HUDEP-2 (cell line): ENCODE data around the gene CDSN.
"Not testable (repeated sequence)": the region's sequence is repeated elsewhere in the genome, so short reads cannot be mapped to it uniquely, and the experiment has no call there.

ENCODE experiments used
- DNase-seq, 76 experiments: peaks; one replicate each; lab custom pipeline; 2025; ENCODE audit not compliant: unreplicated experiment in 76 of 76; lab: John Stamatoyannopoulos, UW

The CDSN gene

GRCh38 chr6:31091680-31092079 lies 28.6 kb downstream of the CDSN start:
- DNase-seq: no peak

DNA sequence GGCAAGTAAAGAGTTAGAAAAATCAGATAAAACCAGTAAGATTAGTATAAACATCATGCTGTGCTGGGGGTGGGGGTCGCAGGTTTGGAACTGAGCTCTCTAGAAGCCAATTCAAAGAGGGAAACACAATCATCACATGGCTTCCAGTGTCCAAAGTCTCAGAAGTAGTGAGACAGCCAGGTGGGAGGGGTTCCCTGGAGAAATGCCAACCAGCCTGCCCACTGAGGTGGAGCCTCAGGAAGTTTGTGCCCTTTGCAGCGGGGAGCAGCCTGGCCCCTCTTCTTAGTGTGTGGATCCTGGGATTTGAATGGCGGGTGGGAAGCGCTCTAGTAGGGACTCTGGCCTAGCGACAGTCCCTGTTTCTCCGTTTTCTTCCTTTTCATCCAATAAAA lies 29.3 kb downstream of the CDSN start:
- no peak for DNase-seq

DNA sequence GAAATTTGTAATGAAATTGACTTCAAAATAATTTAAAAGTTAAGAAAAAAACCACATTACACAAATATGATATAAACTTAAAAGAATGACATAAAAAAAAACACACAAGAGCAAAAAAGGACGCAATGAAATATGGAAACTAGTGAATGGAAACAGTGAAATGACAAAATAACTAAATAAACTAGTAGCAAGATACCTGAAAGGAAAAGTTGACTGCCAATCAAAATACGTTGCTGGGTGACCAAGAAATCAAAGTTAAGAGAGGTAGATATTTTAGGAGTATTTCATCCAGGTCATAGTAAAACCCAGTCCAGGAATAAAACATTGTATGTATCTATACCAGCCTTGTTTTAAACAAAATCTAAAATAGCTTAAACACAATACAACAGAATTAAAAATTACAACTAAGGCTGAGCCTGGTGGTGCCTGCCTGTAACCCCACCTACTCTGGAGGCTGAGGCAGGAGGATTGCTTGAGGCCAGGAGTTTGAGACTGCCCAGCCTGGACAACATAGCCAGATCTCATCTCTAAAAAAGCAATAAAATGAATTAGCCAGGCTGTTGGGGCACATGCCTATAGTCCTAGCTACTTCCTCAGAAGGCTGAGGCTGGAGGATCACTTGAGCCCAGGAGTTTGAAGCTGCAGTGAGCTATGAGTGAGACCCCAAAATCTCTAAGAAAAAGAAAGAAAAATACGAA lies 29.8 kb downstream of the CDSN start:
- DNase-seq: no peak

DNA sequence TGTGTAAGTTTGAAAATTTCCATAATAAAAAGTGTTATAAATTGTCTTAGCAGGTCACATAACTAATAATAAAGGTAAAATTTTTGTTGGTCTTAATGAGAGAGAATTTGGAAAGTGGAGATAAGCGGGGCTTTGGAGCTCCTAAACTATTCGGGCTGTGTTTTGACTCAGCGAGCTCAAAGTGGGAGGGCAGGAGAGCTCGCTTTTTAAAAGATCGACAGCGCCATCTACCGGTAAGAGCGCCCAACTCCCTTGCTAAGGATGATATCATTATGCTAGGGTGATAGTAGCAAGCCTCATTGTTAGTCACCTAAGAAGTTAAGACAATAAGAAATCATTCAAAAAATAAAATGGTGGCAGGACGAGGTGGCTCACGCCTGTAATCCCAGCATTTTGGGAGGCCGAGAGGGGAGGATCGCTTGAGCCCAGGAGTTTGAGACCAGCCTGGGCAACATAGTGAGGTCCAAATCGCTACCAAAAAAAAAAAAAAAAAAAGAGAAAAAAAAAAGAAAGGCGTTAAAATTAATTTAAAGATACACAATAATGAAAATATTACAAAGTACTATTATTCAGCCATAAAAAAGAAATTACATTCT lies 32.7 kb downstream of the CDSN start:
- DNase-seq: peak in 70 of 76 experiments; percentile 15 to 91 (median 69)

- no peak for DNase-seq
Measured at GRCh38 chr6:31086788-31087440, 33.3 kb downstream of the CDSN start.

DNA sequence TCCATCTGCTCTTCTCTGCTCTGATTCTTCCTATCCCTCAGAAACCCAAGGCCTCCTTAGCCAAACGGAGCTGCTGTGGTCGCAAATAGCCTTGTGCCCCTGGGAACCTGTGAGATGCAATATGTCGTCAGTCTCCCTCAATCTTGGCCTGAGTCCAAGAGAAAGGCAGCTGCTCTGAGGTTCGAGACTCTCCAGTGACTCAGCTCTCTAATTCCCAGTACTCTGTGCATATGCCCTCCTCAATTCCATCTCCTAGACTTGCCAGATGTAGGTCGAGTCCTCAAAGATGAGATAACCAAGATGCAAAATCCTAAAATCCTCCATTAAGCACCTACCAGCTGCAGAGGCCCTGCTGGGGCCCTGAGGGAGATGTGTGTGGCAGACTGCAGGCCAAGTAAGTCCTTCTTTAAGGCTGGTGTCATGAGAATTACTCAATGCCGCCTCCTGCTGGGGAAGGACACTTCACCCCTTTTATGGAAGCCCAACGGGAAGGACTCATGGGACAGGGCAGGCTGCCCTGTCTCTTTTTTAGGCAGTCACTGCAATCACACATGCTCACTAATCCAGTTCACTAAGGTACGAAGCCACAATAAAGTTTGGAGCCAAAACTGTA lies 36.4 kb downstream of the CDSN start:
- DNase-seq: peak in 58 of 76 experiments; percentile 9 to 72 (median 41)

- DNase-seq: no peak
Measured at GRCh38 chr6:31081872-31082271, 38.4 kb downstream of the CDSN start.

DNA sequence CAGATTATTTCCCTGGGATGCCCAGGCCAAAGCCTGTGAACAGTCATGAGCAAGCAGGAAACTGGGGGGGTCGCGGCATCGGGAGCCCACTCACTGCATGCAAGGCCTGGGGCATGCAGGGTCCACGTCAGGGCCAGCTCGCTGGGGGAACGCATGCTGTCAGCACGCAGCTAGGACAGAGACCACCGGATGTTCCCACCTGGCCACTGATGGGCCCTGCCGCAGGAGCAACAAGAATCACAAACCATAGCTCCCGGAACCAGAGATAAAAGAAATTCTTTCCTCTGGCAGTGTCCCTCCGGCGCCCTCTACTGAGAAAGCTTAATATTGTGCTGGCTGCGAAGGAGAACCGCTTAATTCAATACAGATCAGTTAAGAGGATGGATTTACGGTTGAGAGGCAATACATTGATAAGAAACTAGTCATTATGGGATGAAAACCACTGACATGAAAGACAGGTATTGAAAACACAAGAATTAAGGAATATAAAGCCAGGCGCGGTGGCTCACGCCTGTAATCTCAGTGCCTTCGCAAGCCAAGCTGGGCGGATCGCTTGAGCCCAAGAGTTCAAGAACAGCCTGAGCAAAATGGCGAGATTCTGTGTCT lies 40.5 kb downstream of the CDSN start:
- peak in 54 of 76 experiments; percentile 10 to 71 (median 38) for DNase-seq

GRCh38 chr6:31076611-31077010 lies 43.6 kb downstream of the CDSN start:
- DNase-seq: no peak

DNA sequence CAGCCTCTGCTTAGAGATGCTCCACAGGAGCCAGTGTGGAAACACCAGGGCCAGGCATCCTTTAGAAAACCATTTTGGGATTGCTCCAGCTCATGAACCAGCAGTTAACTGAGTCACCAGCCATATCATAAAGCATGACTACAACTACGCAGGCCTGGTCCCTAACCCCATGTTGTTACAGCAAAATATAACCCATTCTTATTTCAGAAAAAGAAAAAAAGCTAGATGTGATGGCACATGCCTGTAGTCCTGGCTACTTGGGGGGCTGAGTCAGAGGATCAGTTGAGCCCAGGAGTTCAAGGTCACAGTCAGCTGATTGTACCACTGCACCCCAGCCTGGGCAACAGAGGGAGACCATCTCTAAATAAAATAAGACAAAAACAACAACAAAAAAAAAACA lies 44.7 kb downstream of the CDSN start:
- DNase-seq: no peak

DNA sequence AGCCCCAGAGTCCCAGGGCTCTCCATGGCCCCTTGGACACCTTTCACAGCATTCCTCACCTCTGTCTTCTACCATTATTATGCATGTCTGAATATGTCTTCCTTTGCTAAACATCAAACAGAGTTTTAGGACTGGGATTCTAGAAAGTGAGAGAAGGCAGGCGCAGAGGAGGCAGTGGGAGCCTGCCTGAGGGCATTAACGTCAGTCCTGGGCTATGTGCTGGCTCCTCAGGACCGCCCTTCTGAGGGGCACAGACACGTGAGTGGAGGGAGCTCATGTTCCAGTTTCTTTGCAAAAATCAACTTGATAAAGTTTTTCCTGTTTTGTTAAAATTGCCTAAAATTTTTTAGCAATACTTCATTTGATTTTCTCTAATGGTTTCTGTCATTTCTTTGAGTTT lies 45.8 kb downstream of the CDSN start:
- DNase-seq: no peak

DNA sequence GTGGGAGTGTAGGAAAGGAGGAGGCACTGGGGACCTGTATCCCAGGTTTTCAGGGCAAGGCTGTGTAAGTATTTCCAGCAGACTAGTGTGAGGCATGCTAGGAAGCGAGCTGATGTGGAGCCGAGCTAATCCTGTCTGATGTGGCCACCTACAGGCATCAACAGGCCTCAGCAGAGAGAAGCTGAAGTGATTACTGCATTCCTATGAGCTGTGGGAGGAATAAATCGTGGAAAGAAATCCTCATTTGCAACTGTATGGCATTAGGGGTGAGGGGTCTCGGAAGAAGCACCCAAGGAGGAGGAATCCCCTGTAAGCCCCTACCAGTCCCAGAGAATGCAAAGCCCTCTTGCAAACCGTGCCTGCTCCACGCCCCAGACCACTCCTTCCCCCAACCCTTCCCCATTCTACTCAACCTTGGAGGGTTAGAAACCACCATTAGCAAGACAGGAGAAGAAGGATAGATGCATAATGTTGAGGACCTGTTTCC lies 49.5 kb downstream of the CDSN start:
- DNase-seq: no peak

- peak in 69 of 76 experiments; percentile 10 to 83 (median 58) for DNase-seq
Measured at GRCh38 chr6:31068669-31069340, 51.4 kb downstream of the CDSN start.

DNA sequence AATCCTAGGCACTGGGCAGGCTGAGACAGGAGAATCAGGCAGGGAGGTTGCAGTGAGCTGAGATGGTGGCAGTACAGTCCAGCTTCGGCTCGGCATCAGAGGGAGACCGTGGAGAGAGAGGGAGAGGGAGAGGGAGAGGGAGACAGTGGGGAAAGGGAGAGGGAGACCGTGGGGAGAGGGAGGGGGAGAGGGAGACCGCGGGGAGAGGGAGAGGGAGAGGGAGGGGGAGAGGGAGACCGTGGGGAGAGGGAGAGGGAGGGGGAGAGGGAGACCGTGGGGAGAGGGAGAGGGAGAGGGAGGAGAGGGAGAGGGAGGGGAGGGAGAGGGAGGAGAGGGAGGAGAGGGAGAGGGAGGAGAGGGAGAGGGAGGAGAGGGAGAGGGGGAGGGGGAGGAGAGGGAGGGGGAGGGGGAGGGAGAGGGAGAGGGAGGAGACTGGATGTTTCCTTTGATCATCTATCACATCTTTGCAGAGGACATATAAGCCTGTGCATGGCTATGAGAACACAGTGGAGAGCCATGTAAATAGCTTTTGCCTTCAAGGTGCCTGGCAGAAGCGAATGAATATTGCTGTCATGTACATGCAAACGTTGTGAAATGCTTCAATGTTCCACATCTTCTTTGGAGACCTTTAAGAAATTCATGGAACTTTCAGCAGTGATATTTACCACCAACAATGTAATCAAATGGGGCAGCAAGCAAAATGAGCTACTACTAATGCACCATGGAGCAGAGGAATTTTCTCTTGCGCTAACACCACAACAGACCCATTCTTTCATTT lies 52.2 kb downstream of the CDSN start:
- DNase-seq: not testable (repeated sequence)

- DNase-seq: not testable (repeated sequence)
Measured at GRCh38 chr6:31067028-31067427, 53.2 kb downstream of the CDSN start.

GRCh38 chr6:31065556-31065955 lies 54.7 kb downstream of the CDSN start:
- no peak for DNase-seq
